ENCODE results near the gene MEIG1.
"Not testable (repeated sequence)": the region's sequence is repeated elsewhere in the genome, so short reads cannot be mapped to it uniquely, and the experiment has no call there.

MEIG1 gene

GRCh38 chr10:14958872-14959220 lies 342 bp upstream of the MEIG1 start:
- DNase-seq = no peak

DNA sequence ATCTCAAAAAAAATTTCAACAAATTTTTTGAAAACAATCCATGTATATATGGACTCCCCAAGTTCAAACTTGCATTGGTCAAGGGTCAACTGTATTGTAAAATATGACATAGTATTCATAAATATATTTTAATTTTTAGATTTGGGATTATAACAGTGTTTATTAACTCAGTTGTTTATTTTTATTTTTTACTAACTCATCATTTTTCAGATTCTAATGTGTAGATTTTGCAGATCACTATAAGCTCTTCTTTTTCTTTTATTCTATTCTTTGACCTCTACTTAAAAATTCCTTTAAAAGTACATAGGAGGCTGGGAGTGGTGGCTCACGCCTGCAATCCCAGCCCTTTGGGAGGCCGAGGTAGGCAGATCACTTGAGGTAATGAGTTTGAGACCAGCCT lies 8.7 kb downstream of the MEIG1 start:
- no peak for DNase-seq

DNA sequence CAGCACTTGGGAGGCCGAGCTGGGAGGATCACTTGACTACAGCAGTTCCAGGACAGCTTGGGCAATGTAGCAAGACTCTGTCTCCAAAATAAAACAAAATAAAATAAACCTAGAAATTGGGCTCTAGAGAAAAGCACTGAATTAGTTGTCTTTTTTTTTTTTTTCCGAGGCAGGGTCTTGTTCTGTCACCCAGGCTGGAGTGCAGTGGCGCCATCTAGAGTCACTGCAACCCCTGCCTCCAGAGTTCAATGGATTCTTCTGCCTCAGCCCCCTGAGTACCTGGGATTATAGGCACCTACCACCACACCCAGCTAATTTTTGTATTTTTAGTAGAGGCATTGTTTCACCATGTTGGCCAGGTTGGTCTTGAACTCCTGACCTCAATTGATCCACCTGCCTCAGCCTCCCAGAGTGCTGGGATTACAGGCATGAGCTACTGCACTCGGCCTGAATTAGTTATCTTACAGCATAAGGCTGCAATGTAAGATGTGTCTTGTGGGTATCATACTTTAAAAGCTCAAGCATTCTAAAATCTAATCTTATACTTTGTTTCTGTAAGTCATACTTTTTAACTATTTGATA lies 12.8 kb downstream of the MEIG1 start:
- DNase-seq = peak; percentile 9

GRCh38 chr10:14974153-14974998 lies 15.2 kb downstream of the MEIG1 start:
- not testable (repeated sequence) for DNase-seq

DNA sequence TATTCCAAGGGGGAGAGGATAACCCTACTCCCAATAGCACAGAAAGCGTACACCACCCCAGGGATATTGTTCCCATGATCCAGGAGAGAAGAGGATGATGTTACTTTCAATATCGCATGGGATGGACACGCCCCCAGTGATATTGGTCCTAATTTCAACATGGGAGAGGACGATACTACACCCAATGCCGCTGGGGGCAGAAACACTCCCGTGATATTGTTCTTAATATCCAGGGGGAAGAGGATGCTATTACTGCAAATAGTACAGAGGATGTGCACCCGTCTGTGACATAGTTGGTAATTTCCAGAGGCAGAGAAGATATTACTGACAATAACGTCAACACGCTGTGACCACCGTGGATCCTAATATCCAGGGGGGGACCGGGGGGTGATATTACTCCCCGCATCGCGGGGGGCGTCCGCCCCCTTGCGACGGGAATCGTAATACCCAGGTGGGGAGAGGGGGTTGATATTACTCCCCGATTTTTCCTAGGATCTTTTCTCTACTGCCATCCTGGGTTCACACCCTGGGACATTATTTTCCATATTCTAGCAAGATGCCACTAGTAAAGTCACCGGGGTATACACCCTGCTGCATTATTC lies 16.6 kb downstream of the MEIG1 start:
- no peak for DNase-seq

- no peak for DNase-seq
Observed at GRCh38 chr10:14982744-14983143, 23.6 kb downstream of the MEIG1 start.

- not testable (repeated sequence) for DNase-seq
Observed at GRCh38 chr10:14989552-14989951, 30.4 kb downstream of the MEIG1 start.

DNA sequence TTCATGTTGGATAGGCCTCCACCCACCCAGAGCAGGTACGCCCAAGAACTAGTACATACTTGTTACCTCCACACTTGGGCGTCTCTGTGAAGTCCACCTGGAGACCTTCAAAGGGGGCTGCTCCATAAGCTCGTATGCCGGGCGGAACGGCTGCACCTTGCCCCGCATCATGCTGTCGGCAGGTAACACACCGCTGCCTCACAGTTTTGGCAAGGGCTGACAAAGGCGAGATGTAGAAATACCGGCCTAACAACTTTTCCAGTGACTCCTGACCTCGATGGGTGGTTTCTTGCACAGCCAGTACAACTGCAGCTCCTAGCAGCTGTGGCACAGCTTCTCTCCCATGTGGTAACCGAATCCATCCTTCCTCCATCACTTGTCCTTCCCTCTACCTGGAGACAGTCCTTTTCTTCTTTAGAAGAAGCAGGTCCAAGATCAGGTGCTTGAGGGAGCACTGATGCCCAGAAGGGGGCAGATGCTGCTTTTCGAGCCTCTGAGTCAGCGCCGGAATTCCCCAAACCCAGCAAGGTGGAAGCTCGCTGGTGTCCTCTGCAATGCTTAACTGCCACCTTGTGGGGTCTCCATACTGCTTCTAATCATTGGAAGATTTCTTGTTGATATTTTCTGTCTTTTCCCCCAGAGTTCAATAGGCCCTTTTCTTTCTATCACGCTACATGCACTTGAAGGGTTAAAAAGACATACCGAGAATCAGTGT lies 32.0 kb downstream of the MEIG1 start:
- DNase-seq = not testable (repeated sequence)

GRCh38 chr10:14992336-14992735 lies 33.1 kb downstream of the MEIG1 start:
- not testable (repeated sequence) for DNase-seq

GRCh38 chr10:14993500-14994455 lies 34.6 kb downstream of the MEIG1 start:
- not testable (repeated sequence) for DNase-seq

GRCh38 chr10:14995964-14996565 lies 36.9 kb downstream of the MEIG1 start:
- DNase-seq = no peak

- DNase-seq = not testable (repeated sequence)
Observed at GRCh38 chr10:15013530-15013929, 54.3 kb downstream of the MEIG1 start.

- DNase-seq = no peak
Observed at GRCh38 chr10:15015451-15015850, 56.3 kb downstream of the MEIG1 start.

DNA sequence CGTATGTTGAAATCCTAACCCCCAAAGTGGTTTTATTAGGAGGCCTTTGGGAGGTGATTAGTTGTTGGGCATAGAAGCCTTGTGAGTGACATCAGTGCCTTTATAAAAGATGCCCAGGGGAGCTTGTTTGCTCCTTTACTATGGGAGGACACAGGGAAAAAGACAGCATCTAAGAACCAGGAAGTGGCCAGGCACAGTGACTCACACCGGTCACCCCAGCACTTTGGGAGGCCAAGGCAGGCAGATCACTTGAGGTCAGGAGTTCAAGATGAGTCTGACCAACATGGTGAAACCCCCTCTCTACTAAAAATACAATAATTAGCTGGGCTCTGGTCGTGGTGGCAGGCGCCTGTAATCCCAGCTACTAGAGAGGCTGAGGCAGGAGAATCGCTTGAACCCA lies 61.8 kb downstream of the MEIG1 start:
- not testable (repeated sequence) for DNase-seq
